Left ventricle myocardium superior (tissue), 1 donor: ENCODE measurements around the gene CREBBP. TPM values are rescaled to one million over a fixed set of nuclear protein-coding genes. Genes with fewer than 3 reads are reported as not detected.
"Not testable (repeated sequence)": the region's sequence is repeated elsewhere in the genome, so short reads cannot be mapped to it uniquely, and the experiment has no call there.

Experiments
- ATAC-seq: fragments of 200-7000 bp; cut with Tn5 transposase; one replicate; pipeline ENCODE4 v1.9.1; 2020; ENCODE audit warnings: mild to moderate bottlenecking, moderate library complexity
- DNase-seq: peaks from one replicate; pipeline ENCODE4 v3.0.0-alpha.2; 2020
- intact Hi-C: fragments of 100-400 bp; cut with micrococcal nuclease; formaldehyde crosslinking; loops from one replicate; pipeline ENCODE4 v1.11.0; 2022
- total RNA-seq: library from RNA; stranded (reverse); fragmentation: NEBNext Ultra II Directional; extraction: Animal tissue kit (Norgen Biotek cat#: 25700); gene quantifications from one replicate; pipeline ENCODE4 v1.2.1, GENCODE V29; 2021
- donor health status: DM: no; HTN: yes; CAD: no; lungs with severe emphysema.

Gene CREBBP
- total RNA-seq, 1 donor from 2014 or later = 40.6 TPM

- no peak for ATAC-seq
- intact Hi-C loops = no loop called here
- DNase-seq = no peak
Observed at GRCh38 chr16:3730161-3731125, 150.1 kb downstream of the CREBBP start.

- ATAC-seq (no peak), DNase-seq (no peak)
- intact Hi-C loops = no loop called here
Observed at GRCh38 chr16:3729161-3730112, 151.1 kb downstream of the CREBBP start.

- ATAC-seq (no peak), DNase-seq (no peak)
- intact Hi-C loops = no loop called here
Observed at GRCh38 chr16:3728424-3729160, 151.9 kb downstream of the CREBBP start.

- ATAC-seq = no peak
- intact Hi-C loops = no loop called here
Observed at GRCh38 chr16:3727806-3728381, 152.6 kb downstream of the CREBBP start.

GRCh38 chr16:3726021-3726687, 154.4 kb downstream of the CREBBP start:
- DNase-seq (no peak), ATAC-seq (no peak)
- intact Hi-C loops = no loop called here

More at GRCh38 chr16:3727806-3728381, 152.6 kb downstream of the CREBBP start:
- no peak for DNase-seq

- ATAC-seq (no peak), DNase-seq (no peak)
- intact Hi-C loops = no loop called here
Observed at GRCh38 chr16:3725276-3725675, 155.2 kb downstream of the CREBBP start.

- intact Hi-C loops = no loop called here
- no peak for ATAC-seq
- DNase-seq = no peak
Observed at GRCh38 chr16:3722508-3722907, 158.0 kb downstream of the CREBBP start.

- ATAC-seq = peak; percentile 27
- peak; percentile 46 for DNase-seq
- intact Hi-C loops = no loop called here
Observed at GRCh38 chr16:3720418-3720817, 160.1 kb downstream of the CREBBP start.

GRCh38 chr16:3718628-3719027, 161.9 kb downstream of the CREBBP start:
- ATAC-seq = no peak
- no peak for DNase-seq
- intact Hi-C loops = no loop called here

GRCh38 chr16:3718019-3718391, 162.5 kb downstream of the CREBBP start:
- intact Hi-C loops = no loop called here
- ATAC-seq (no peak), DNase-seq (no peak)

- peak; percentile 98 for ATAC-seq
- intact Hi-C loops = no loop called here
- DNase-seq = peak; percentile 96
Observed at GRCh38 chr16:3717235-3718018, 163.1 kb downstream of the CREBBP start, which contains the start of gene TRAP1. TRAP1 (minus strand) TSS chr16:3717524; CDS start chr16:3717508, 16 bp downstream.

GRCh38 chr16:3716831-3717234, 163.7 kb downstream of the CREBBP start:
- DNase-seq = no peak
- intact Hi-C loops = no loop called here
- ATAC-seq = peak; percentile 13

- intact Hi-C loops = no loop called here
- ATAC-seq (no peak), DNase-seq (no peak)
Observed at GRCh38 chr16:3715430-3715829, 165.1 kb downstream of the CREBBP start.

- intact Hi-C loops, DNase-seq, ATAC-seq: not testable (repeated sequence)
Observed at GRCh38 chr16:3714378-3714777, 166.1 kb downstream of the CREBBP start.

- intact Hi-C loops = no loop called here
- DNase-seq (no peak), ATAC-seq (no peak)
Observed at GRCh38 chr16:3713587-3714242, 166.8 kb downstream of the CREBBP start.

- DNase-seq (no peak), ATAC-seq (no peak)
- intact Hi-C loops = no loop called here
Observed at GRCh38 chr16:3712861-3713372, 167.6 kb downstream of the CREBBP start.
